ENCODE results near the gene ITPK1.

DNA sequence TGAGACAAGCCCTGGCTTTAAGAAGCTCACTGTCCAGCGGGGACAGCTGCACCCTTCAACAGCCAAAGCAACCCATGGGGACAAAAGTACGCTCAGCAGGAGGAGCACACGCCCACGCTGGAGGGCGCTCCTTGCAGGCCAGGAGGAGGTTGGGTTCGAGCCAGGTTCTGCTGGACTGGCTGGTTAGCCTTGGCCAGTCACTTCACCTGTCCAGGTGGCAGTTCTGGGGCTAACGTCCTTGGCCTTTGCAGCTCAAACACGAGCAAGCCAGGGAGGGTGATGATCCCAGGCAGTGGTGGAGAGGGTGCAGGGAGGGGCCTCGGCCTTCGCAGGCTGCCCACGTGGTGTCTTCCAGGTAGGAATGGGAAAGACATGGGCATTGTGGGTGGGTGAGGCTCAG is 179.6 kb downstream of the ITPK1 start:
- TF ChIP-seq POLR2A (IDR thresholded peaks at IDR 0.05): no peak
- TF ChIP-seq, protein P1, sequence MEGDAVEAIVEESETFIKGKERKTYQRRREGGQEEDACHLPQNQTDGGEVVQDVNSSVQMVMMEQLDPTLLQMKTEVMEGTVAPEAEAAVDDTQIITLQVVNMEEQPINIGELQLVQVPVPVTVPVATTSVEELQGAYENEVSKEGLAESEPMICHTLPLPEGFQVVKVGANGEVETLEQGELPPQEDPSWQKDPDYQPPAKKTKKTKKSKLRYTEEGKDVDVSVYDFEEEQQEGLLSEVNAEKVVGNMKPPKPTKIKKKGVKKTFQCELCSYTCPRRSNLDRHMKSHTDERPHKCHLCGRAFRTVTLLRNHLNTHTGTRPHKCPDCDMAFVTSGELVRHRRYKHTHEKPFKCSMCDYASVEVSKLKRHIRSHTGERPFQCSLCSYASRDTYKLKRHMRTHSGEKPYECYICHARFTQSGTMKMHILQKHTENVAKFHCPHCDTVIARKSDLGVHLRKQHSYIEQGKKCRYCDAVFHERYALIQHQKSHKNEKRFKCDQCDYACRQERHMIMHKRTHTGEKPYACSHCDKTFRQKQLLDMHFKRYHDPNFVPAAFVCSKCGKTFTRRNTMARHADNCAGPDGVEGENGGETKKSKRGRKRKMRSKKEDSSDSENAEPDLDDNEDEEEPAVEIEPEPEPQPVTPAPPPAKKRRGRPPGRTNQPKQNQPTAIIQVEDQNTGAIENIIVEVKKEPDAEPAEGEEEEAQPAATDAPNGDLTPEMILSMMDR (IDR thresholded peaks at IDR 0.05): no peak
